Mammary epithelial cell (primary cell): ENCODE results near the gene NSUN5.

Experiments used
- CTCF ChIP-seq, 2 donors: IDR thresholded peaks in 1 of 2; conservative IDR thresholded peaks in 1 of 2; 2 replicates each; pipeline ENCODE4 v1.5.1; 2011 to 2012; ENCODE audit warnings: inconsistent platforms in 2 of 2, low read length in 2 of 2, mild to moderate bottlenecking in 2 of 2, control low read depth in 1 of 2, low read depth in 1 of 2; ENCODE audit not compliant: insufficient read depth in 1 of 2; ENCODE audit errors: extremely low read depth in 1 of 2
- EZH2 ChIP-seq: IDR thresholded peaks from 2 replicates; pipeline ENCODE4 v1.6.1; 2012; ENCODE audit warnings: low read length, inconsistent platforms, borderline replicate concordance

GRCh38 chr7:73341877-73342276 lies 33.3 kb upstream of the NSUN5 start:
- TF ChIP-seq CTCF (conservative IDR thresholded peaks at IDR 0.05 in 1 of 2, IDR thresholded peaks at IDR 0.05 in 1 of 2; ENCODE audit: extremely low read depth in 1 of 2, insufficient read depth in 1 of 2, low read depth in 1 of 2, low read length in 2 of 2) (no peak), EZH2 (no peak)
